ENCODE data around the gene DLST. TPM values are rescaled to one million over a fixed set of nuclear protein-coding genes. Genes with fewer than 3 reads are reported as not detected.

Gene DLST
- total RNA-seq, 1 donor from 2014 or later, result 58.6 TPM

DNA sequence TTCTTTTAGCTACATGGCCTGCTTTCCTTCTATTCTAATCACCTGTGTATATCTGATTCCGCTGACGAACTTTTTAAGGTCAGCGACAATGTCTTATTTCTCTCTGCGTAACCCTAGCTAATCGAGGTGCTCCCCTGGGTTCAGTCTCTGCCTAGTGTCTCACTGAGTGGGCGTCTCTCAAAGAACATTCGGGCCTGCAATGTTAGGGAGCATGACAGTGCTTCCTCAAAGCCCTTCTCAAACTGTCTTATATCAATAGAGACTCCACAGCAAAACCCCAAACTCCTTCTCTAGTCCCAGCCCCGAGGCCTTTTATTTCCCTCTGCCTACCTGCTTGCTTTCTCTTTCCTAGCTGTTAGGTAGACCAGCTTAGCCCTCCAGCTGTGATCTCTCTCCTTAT lies 55.0 kb downstream of the DLST start:
- H3K4me3 ChIP-seq (ENCODE audit: low read depth, low read length), result no peak overlapping the region
- TF ChIP-seq, protein P1, sequence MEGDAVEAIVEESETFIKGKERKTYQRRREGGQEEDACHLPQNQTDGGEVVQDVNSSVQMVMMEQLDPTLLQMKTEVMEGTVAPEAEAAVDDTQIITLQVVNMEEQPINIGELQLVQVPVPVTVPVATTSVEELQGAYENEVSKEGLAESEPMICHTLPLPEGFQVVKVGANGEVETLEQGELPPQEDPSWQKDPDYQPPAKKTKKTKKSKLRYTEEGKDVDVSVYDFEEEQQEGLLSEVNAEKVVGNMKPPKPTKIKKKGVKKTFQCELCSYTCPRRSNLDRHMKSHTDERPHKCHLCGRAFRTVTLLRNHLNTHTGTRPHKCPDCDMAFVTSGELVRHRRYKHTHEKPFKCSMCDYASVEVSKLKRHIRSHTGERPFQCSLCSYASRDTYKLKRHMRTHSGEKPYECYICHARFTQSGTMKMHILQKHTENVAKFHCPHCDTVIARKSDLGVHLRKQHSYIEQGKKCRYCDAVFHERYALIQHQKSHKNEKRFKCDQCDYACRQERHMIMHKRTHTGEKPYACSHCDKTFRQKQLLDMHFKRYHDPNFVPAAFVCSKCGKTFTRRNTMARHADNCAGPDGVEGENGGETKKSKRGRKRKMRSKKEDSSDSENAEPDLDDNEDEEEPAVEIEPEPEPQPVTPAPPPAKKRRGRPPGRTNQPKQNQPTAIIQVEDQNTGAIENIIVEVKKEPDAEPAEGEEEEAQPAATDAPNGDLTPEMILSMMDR (conservative IDR thresholded peaks at IDR 0.05; ENCODE audit: low read depth, low read length), result no peak
- no peak for DNase-seq (ENCODE audit: low read depth)

DNA sequence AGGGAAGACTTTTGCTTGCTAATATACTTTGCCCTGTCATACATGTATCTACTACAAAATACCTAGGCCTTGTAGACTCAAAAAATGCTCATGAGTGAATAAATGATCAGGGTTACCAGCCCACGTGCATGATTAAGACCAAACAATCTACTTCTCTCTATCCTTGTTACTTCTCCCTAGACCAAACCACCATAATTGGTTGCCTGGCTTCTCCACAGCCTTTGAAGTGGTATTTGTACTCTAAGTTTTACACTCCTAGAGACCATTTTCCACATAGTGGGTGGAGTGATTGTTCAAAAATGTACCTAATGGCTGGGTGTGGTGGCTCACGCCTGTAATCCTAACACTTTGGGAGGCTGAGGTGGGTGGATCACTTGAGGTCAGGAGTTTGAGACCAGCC lies 55.5 kb downstream of the DLST start:
- TF ChIP-seq, protein P1 (conservative IDR thresholded peaks at IDR 0.05; ENCODE audit: low read depth, low read length), result no peak
- DNase-seq (ENCODE audit: low read depth), result no peak
- H3K4me3 ChIP-seq (ENCODE audit: low read depth, low read length), result no peak overlapping the region

DNA sequence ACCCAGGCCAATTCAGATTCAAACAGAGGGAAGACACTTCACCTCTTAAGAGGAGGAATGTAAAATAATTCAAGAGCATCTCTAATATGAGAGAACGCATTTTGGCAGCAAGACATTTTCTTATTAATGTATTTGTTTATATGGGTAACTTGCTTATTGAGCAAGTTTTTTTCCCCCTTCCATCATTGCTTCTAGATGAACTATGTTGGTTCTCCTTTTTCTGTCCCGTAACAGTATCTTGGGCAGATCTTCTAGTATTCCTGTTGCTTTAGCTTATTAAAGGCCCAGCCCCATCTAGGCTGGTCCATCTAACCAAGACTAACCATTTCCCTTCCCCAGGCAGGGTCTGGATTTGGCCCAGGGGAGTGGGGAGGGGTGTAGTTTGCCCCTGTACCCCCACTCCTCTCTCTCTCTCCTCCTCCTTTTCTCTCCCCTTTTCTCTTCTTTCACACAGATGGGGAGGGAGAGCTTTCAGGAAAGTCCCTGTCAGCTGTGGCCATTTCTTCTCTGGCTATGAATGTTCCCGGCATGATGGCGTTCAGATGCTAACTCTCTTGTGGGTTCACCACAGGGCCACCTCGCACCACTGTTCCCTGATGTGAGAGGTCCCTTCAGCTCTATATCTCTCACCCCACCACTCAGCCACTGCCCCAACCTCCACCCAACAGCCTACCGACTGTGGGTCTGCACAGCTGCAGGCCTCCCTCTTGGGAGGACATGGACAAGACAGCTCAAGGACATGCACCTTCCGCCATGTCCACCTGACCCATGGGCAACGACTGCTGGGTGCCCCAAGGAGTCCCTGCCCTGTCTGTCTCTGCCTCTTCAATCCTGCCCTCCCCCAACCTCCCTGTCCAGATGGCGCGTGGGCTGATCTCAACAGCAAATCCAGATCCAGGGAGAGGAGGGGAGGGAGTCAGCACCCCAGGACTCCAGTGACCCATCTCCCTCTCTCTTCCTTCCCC lies 57.1 kb downstream of the DLST start:
- no peak overlapping the region for H3K4me3 ChIP-seq (ENCODE audit: low read depth, low read length)
- no peak for DNase-seq (ENCODE audit: low read depth)
- TF ChIP-seq, protein P1 (conservative IDR thresholded peaks at IDR 0.05; ENCODE audit: low read depth, low read length), result no peak

DNA sequence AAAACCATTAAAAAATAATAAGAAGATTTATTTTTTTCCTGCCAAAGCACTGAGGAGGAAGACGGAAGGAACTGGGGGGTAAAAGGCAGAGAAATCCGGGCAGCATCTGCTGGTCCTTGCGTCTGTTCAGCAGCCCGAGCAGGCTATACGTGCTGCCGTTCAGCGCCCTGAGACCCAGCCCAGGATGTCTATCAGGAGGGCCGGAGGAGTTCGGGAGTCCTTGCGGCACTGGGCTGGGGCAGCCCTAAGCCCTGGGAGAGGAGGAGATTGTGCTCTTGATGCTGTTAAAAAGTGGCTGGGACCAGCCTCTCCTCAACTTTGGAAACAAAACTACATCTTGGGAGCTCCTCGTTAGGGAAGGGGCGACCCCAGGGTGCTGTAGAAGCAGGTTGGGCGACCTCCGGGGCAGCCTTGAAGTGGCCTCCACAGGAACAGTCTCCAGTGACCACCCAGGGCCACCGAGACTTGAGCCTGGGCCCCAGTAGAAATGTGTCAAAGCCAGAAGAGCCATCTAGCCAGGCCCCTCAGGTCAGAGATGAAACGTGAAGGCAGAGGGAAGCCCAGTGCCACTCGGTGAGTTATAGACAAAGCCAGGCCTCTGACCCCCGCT lies 59.3 kb downstream of the DLST start:
- TF ChIP-seq, protein P1 (conservative IDR thresholded peaks at IDR 0.05; ENCODE audit: low read depth, low read length), result no peak
- DNase-seq (ENCODE audit: low read depth), result no peak
- H3K4me3 ChIP-seq (ENCODE audit: low read depth, low read length), result no peak overlapping the region

DNA sequence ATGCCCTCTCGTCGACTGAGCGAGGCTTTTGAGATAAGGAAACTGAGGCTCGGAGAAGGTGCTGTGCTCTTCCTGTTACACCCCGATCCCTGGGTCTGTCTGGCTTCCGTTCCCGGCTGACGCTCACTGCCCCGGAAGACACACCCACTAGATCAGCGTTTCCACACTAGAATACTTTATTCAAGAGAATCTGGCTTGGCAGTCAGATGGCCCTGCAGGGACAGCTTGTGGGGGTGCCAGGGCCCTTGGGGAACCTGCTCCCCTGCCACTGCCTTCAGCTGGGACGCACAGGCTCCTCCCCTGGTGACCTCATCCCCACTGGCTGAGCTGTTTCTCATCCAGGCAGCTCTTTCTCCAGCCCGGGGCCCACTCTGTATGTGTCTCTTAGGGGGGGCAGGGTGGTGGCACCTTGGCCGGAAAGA lies 60.0 kb downstream of the DLST start:
- no peak overlapping the region for H3K4me3 ChIP-seq (ENCODE audit: low read depth, low read length)
- TF ChIP-seq, protein P1 (conservative IDR thresholded peaks at IDR 0.05; ENCODE audit: low read depth, low read length), result no peak
- no peak for DNase-seq (ENCODE audit: low read depth)

DNA sequence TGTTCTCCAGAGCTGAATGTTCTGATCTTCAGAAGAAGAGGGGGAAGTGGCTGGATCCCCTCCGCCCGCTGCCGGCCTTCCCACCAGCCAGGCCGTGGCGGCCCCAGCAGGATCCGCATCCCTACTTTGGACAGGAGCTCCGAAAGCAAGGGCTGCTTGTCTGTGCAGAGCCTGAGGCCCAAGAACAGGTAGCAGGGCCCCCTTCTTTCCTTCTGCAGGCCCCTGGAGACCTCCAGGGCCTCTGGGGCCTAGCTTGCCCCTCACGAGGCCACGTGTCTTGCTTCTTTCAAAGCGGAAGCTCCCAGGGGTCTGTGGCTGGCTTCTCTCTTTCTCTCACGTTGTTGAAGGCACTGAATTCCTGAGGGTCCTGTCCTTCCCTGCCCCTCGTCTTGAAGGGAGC lies 60.5 kb downstream of the DLST start:
- TF ChIP-seq, protein P1 (conservative IDR thresholded peaks at IDR 0.05; ENCODE audit: low read depth, low read length), result no peak
- no peak for DNase-seq (ENCODE audit: low read depth)
- no peak overlapping the region for H3K4me3 ChIP-seq (ENCODE audit: low read depth, low read length)
